NB4 (cell line): ENCODE measurements around the gene ZDHHC9.

Experiments used
- DNase-seq: peaks from one replicate; pipeline ENCODE4 v3.0.0; 2010; ENCODE audit warnings: low read depth
- H3K4me3 ChIP-seq: one replicate; pipeline ENCODE4 v1.5.1; 2011; ENCODE audit warnings: mild to moderate bottlenecking, low read depth, low read length, moderate library complexity
- MYC ChIP-seq: IDR thresholded peaks from 2 replicates; pipeline ENCODE4 v1.6.1; 2011; ENCODE audit warnings: low read depth, low read length
- POLR2A ChIP-seq: IDR thresholded peaks from 2 replicates; pipeline ENCODE4 v1.6.1; 2011; ENCODE audit warnings: mild to moderate bottlenecking; ENCODE audit not compliant: insufficient read length; ENCODE audit errors: extremely low read depth
- TF ChIP-seq, protein P1 (sequence below): IDR thresholded peaks from one replicate; pipeline ENCODE4 v1.5.1; 2012; ENCODE audit warnings: low read depth, low read length
- TF ChIP-seq, protein P2 (sequence below): IDR thresholded peaks from 2 replicates; pipeline ENCODE4 v1.6.1; 2011; ENCODE audit warnings: low read depth, low read length

The ZDHHC9 gene

DNA sequence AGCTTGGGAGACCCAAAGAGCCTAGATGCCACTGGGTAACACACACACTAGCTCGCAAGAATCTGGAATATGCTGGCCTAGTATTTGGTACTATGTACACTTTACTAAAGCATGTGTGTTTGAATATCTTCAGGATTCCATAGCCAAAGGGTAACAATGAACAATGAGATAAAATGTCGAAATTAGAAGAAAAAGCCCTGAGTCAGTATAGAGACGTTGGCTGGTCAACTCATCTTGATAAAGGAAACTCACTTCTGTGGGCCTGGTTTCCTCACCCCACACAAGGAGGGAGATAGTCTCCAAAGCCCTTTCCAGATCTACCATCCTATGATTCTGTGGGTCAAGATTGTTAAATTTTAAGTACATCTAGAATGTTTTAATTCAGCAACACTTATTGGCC lies 6.9 kb downstream of the ZDHHC9 start:
- TF ChIP-seq, protein P1, sequence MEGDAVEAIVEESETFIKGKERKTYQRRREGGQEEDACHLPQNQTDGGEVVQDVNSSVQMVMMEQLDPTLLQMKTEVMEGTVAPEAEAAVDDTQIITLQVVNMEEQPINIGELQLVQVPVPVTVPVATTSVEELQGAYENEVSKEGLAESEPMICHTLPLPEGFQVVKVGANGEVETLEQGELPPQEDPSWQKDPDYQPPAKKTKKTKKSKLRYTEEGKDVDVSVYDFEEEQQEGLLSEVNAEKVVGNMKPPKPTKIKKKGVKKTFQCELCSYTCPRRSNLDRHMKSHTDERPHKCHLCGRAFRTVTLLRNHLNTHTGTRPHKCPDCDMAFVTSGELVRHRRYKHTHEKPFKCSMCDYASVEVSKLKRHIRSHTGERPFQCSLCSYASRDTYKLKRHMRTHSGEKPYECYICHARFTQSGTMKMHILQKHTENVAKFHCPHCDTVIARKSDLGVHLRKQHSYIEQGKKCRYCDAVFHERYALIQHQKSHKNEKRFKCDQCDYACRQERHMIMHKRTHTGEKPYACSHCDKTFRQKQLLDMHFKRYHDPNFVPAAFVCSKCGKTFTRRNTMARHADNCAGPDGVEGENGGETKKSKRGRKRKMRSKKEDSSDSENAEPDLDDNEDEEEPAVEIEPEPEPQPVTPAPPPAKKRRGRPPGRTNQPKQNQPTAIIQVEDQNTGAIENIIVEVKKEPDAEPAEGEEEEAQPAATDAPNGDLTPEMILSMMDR = no peak
- TF ChIP-seq MYC = no peak
- no peak for TF ChIP-seq POLR2A
- TF ChIP-seq, protein P2, sequence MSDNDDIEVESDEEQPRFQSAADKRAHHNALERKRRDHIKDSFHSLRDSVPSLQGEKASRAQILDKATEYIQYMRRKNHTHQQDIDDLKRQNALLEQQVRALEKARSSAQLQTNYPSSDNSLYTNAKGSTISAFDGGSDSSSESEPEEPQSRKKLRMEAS = no peak
- DNase-seq = no peak
- no peak overlapping the region for H3K4me3 ChIP-seq

DNA sequence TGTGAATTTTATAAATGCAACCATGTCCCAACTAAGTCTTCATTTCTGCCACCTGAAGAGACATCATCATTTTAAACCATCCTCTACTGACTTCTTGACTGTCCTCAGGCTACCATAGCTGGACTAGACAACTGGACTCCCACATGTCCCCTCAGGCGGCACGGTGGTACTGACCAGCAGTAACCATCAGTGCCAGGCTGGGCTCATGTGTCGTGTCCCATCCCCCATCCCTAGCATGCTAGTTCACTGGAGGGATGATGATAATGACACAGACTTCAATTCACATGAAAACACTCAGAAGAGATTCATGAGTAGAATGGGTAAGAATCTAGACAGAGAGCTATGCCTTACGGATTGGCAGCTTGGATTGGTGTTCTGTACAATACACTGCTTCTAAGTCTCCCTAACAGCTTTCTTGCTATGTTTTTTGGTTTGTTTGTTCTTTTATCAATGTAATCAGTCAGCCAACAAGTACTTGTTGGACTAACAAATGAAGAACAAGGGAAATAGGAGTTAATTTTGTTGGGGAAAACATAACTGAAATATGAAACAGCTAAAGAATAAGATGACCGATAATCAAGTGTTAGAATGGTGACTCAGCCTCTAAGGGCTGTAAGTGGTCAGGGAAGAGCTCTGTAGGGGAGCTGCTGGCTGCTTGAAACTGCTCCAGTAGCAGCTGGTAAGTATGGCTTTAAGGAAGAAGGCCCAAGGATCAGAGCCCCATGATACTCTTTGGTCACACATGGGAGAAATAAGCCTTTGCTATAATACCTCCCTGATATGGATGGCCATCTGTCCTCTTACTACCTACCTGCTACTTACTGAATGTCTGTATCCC lies 10.3 kb downstream of the ZDHHC9 start:
- H3K4me3 ChIP-seq = no peak overlapping the region
- TF ChIP-seq, protein P1 = no peak
- no peak for TF ChIP-seq MYC
- no peak for TF ChIP-seq POLR2A
- TF ChIP-seq, protein P2 = no peak
- no peak for DNase-seq

DNA sequence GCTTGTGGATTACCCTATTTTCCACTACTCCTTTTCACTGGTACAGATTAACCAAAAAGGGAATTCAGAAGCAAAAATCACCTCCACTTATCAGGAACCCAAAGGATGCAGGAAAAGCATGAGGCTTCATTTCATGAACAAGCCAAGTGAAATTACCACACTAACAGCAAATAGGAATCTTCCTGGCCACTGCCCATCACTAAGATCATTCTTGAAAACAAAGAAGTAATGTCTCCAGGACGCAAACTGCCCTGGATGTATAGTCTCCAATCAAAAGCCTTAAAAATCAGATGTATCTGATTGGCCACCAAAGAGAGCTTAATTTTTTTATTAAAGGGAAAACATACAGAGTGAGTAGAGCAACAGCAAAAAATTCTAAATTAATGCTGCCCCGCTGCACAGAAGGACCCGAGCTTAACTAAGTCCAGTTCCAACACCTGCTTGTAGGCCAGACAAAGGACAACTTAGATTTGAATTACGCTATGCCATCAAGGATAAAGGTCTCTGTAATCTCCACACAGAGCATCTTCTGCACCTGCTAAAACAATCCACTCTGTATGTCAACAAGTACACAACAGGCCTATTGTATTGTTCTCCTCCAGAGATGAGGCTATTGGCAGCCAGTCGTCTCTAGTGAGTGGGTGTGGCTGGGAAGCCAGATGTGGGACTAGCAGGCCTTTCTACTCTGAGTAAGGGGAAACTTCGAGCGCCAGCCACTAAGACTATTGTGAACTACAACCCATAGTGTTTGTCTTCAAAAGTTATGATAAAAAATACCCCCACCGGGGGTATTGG lies 12.4 kb downstream of the ZDHHC9 start:
- DNase-seq = no peak
- H3K4me3 ChIP-seq = no peak overlapping the region
- TF ChIP-seq POLR2A = no peak
- TF ChIP-seq MYC = no peak
- TF ChIP-seq, protein P2 = no peak
- TF ChIP-seq, protein P1 = no peak

DNA sequence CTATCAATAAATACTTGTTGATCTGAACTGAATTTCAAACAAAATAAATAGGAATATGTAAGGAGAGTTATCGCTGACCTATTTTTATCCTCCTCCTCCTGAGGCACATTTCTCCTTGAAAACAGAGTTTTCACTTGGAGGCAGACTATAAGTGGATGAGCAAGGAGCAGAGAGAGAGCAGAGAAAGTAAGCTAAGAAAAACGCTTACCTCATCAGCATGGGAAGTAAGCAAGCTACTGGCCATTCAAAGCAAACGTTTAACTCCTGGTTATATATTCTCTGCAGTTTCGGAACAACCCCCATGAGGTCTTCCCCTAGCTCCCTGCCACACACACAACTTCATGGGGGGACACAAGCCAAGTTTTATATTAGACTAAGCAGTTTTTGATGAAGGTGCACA lies 13.2 kb downstream of the ZDHHC9 start:
- H3K4me3 ChIP-seq = no peak overlapping the region
- TF ChIP-seq MYC (no peak), POLR2A (no peak)
- TF ChIP-seq, protein P1 = no peak
- TF ChIP-seq, protein P2 = no peak
- DNase-seq = no peak

DNA sequence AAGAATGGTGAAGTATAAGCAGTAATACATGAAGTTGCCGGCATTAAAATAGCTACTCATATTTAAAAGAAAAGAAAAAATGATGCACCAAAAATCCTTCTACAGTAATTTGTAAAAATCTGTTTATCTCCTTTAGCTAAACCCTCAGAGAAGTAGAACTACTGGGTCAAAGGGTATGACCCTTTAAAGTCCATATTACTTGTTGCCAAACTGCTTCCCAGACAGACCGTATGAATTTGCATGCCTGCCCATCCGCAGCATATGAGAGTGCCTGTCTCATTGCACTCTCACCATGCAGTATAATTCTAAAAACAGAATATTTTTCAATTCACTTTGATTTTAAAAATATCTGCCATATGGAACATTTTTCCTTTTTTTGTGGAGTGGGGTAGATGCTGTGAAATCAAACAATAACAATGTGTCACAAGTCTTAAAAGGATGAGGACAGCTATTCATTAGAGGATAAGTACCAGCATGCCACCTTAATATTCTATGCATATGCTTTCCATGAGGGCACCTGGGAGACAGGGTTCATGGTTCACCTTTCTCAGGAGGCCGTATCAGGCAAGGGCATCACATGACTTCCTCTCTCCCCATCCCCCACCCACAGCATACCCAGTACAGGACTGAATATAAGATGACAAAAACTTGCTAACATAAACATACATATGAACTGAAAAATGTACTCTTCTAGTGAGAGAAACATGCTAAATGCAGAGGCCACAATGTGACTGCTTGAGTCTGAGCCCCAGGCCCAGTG lies 17.8 kb downstream of the ZDHHC9 start:
- TF ChIP-seq MYC (no peak), POLR2A (no peak)
- TF ChIP-seq, protein P1 = no peak
- TF ChIP-seq, protein P2 = no peak
- H3K4me3 ChIP-seq = no peak overlapping the region
- no peak for DNase-seq
